HEK293T (cell line): ENCODE measurements around the gene B3GALT2.
"Not testable (repeated sequence)": the region's sequence is repeated elsewhere in the genome, so short reads cannot be mapped to it uniquely, and the experiment has no call there.

Experiments used
- CTCF ChIA-PET: fragments of 350-600 bp; formaldehyde crosslinking; extraction: SDS; loops from one replicate; lab custom pipeline; 2021; ENCODE audit warnings: antibody characterized with exemption, inconsistent platforms; lab: Yijun Ruan, JAX
- POLR2A ChIA-PET: fragments of 350-600 bp; formaldehyde crosslinking; extraction: SDS; loops from one replicate; lab custom pipeline; 2020; ENCODE audit warnings: antibody characterized with exemption, inconsistent platforms; lab: Yijun Ruan, JAX
- DNase-seq: peaks from one replicate; pipeline ENCODE4 v3.0.0; 2012; ENCODE audit warnings: mixed read lengths; ENCODE audit errors: extremely low spot score
- ARNT ChIP-seq: fragments of 450-650 bp; IDR thresholded peaks from 2 replicates; pipeline ENCODE4 v1.6.1; 2017; ENCODE audit warnings: mild to moderate bottlenecking
- BHLHE40 ChIP-seq: fragments of 450-650 bp; IDR thresholded peaks from 2 replicates; pipeline ENCODE4 v1.6.1; 2016; ENCODE audit warnings: mild to moderate bottlenecking, moderate library complexity, borderline replicate concordance
- CTBP1 ChIP-seq: fragments of 450-650 bp; IDR thresholded peaks from 2 replicates; pipeline ENCODE4 v1.6.1; 2016; ENCODE audit warnings: borderline replicate concordance
- ELF4 ChIP-seq: fragments of 450-650 bp; IDR thresholded peaks from 2 replicates; pipeline ENCODE4 v1.6.1; 2017; ENCODE audit warnings: antibody characterized with exemption
- FOXA1 ChIP-seq: fragments of 450-650 bp; IDR thresholded peaks from 2 replicates; pipeline ENCODE4 v1.6.1; 2016; ENCODE audit warnings: mild to moderate bottlenecking
- FOXK2 ChIP-seq: fragments of 450-650 bp; IDR thresholded peaks from 2 replicates; pipeline ENCODE4 v1.6.1; 2016; ENCODE audit warnings: mild to moderate bottlenecking
- FOXM1 ChIP-seq: fragments of 450-650 bp; IDR thresholded peaks from 2 replicates; pipeline ENCODE4 v1.6.1; 2017; ENCODE audit warnings: mild to moderate bottlenecking, borderline replicate concordance
- HDGF ChIP-seq: fragments of 450-650 bp; IDR thresholded peaks from 2 replicates; pipeline ENCODE4 v1.6.1; 2017; ENCODE audit warnings: antibody characterized with exemption, borderline replicate concordance
- L3MBTL2 ChIP-seq: fragments of 450-650 bp; conservative IDR thresholded peaks from 2 replicates; pipeline ENCODE4 v1.6.1; 2016; ENCODE audit warnings: mild to moderate bottlenecking
- LEF1 ChIP-seq: fragments of 450-650 bp; IDR thresholded peaks from 2 replicates; pipeline ENCODE4 v1.6.1; 2017; ENCODE audit warnings: mild to moderate bottlenecking, borderline replicate concordance
- NFRKB ChIP-seq: fragments of 450-650 bp; IDR thresholded peaks from 2 replicates; pipeline ENCODE4 v1.6.1; 2016; ENCODE audit warnings: mild to moderate bottlenecking, moderate library complexity
- PKNOX1 ChIP-seq: fragments of 450-650 bp; IDR thresholded peaks from 2 replicates; pipeline ENCODE4 v1.6.1; 2016
- SP1 ChIP-seq: fragments of 450-650 bp; IDR thresholded peaks from 2 replicates; pipeline ENCODE4 v1.6.1; 2017
- SUZ12 ChIP-seq: fragments of 450-650 bp; IDR thresholded peaks from 2 replicates; pipeline ENCODE4 v1.6.1; 2016; ENCODE audit warnings: mild to moderate bottlenecking
- TARDBP ChIP-seq: fragments of 450-650 bp; IDR thresholded peaks from 2 replicates; pipeline ENCODE4 v1.6.1; 2016
- ZNF384 ChIP-seq: fragments of 450-650 bp; IDR thresholded peaks from 2 replicates; pipeline ENCODE4 v1.6.1; 2016

Gene B3GALT2

GRCh38 chr1:193185901-193186731 lies at the start of gene B3GALT2:
B3GALT2 (minus strand) TSS chr1:193186613; CDS start chr1:193181562, 5,051 bp downstream.
- CTCF ChIA-PET: no interaction called here
- DNase-seq: peak; percentile 19
- POLR2A ChIA-PET: interaction anchor here (1.2 kb wide), 1 partner anchor 128 kb away, joined by 3 read pairs; no protein-coding TSS in a partner anchor
- TF ChIP-seq FOXM1: no peak
- peak; percentile 62; the same call in 1 of the 2 replicates for TF ChIP-seq PKNOX1

- ChIA-PET CTCF (no interaction called here), POLR2A (no interaction called here)
- DNase-seq: no peak
- no peak for TF ChIP-seq SP1
- TF ChIP-seq SUZ12: no peak
- TF ChIP-seq CTBP1: no peak
- TF ChIP-seq ZNF384: no peak
- no peak for TF ChIP-seq FOXM1
- no peak for TF ChIP-seq L3MBTL2
- TF ChIP-seq TARDBP: no peak
- no peak for TF ChIP-seq PKNOX1
- TF ChIP-seq HDGF: no peak
- TF ChIP-seq FOXA1: no peak
Measured at GRCh38 chr1:193234530-193234929, 48.1 kb upstream of the B3GALT2 start.

- POLR2A ChIA-PET, CTCF ChIA-PET, DNase-seq: not testable (repeated sequence)
Measured at GRCh38 chr1:193231146-193231545, 44.7 kb upstream of the B3GALT2 start.

GRCh38 chr1:193229136-193229535 lies 42.7 kb upstream of the B3GALT2 start:
- ChIA-PET CTCF (no interaction called here), POLR2A (no interaction called here)
- TF ChIP-seq LEF1: no peak
- no peak for TF ChIP-seq ARNT
- TF ChIP-seq ELF4: no peak; the same call in 1 of the 2 replicates
- TF ChIP-seq TARDBP: no peak
- TF ChIP-seq HDGF: no peak
- TF ChIP-seq SP1: no peak
- no peak for TF ChIP-seq BHLHE40
- TF ChIP-seq ZNF384: no peak
- TF ChIP-seq NFRKB: no peak
- no peak for TF ChIP-seq CTBP1
- no peak for TF ChIP-seq SUZ12
- DNase-seq: no peak

- CTCF ChIA-PET: interaction anchor here (0.8 kb wide), 1 partner anchor 480 kb away, joined by 4 read pairs; no protein-coding TSS in a partner anchor
- DNase-seq: no peak
- TF ChIP-seq L3MBTL2: no peak
- no peak for TF ChIP-seq SUZ12
- no peak for TF ChIP-seq BHLHE40
- TF ChIP-seq ARNT: no peak
- POLR2A ChIA-PET: no interaction called here
Measured at GRCh38 chr1:193222056-193222615, 35.7 kb upstream of the B3GALT2 start.

- ChIA-PET POLR2A (no interaction called here), CTCF (interaction anchor here (0.8 kb wide), 1 partner anchor 481 kb away, joined by 4 read pairs; no protein-coding TSS in a partner anchor)
- DNase-seq: no peak
- no peak for TF ChIP-seq FOXA1
- TF ChIP-seq L3MBTL2: no peak
- no peak for TF ChIP-seq TARDBP
- no peak for TF ChIP-seq CTBP1
- no peak for TF ChIP-seq ZNF384
- no peak for TF ChIP-seq BHLHE40
- TF ChIP-seq FOXM1: no peak
- TF ChIP-seq SUZ12: no peak
- no peak for TF ChIP-seq NFRKB
- no peak for TF ChIP-seq HDGF
- TF ChIP-seq ARNT: no peak
- no peak for TF ChIP-seq FOXK2
- no peak for TF ChIP-seq SP1
- no peak for TF ChIP-seq ELF4
- TF ChIP-seq PKNOX1: no peak
- no peak for TF ChIP-seq LEF1
Measured at GRCh38 chr1:193221651-193222050, 35.2 kb upstream of the B3GALT2 start.

DNA sequence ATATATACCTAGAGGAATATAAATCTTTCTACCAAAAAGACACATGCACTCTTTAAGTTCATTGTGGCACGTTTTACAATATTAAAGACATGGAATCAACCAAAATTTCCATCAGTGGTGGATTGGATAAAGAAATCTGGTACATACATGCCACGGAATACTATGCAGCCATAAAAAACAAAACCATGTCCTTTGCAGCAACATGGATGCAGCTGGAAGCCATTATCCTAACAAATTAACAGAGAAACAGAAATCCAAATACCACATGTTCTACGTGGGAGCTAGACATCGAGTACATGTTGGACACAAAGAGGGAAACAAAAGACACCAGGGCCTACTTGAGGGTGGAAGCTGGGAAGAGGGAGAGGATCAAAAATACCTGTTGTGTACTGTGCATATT lies 33.0 kb upstream of the B3GALT2 start:
- no peak for DNase-seq
- ChIA-PET POLR2A (no interaction called here), CTCF (no interaction called here)
- TF ChIP-seq FOXM1 (no peak), CTBP1 (no peak), BHLHE40 (no peak), LEF1 (no peak)
